SK-N-SH (cell line): Measurements from ENCODE around the gene AGBL4. TPM values are rescaled to one million over a fixed set of nuclear protein-coding genes. Genes with fewer than 3 reads are reported as not detected.
"Not testable (repeated sequence)": the region's sequence is repeated elsewhere in the genome, so short reads cannot be mapped to it uniquely, and the experiment has no call there.

ENCODE experiments used
- CTCF ChIA-PET: fragments of 300-600, 350-600 bp; formaldehyde crosslinking; extraction: SDS; loops from one replicate; lab custom pipeline; 2021; lab: Yijun Ruan, JAX
- POLR2A ChIA-PET: fragments of 350-600 bp; sonication (Branson Sonifier 250); formaldehyde crosslinking; extraction: SDS; loops from one replicate; lab custom pipeline; 2020; ENCODE audit warnings: antibody characterized with exemption, inconsistent platforms; lab: Yijun Ruan, JAX
- DNase-seq: peaks from one replicate; pipeline ENCODE4 v3.0.0; 2012
- H2AFZ ChIP-seq: fragments of 200-600 bp; sonication (generic); 2 replicates; pipeline ENCODE4 v1.8.1; 2016; ENCODE audit warnings: antibody characterized with exemption, mild to moderate bottlenecking, low read depth
- H3F3A ChIP-seq: fragments of 200-600 bp; sonication (generic); replicated peaks from 2 replicates; pipeline ENCODE3; 2016; ENCODE audit warnings: antibody characterized with exemption, mild to moderate bottlenecking; ENCODE audit not compliant: insufficient read depth
- H3K27ac ChIP-seq, 2 experiments: fragments of 200-500 bp in 1 of 2; fragments of 200-600 bp in 1 of 2; sonication (Bioruptor generic) in 1 of 2; sonication (generic), shearing (Covaris generic) in 1 of 2; 2 replicates each; pipeline versions ENCODE4 v1.5.1 to v1.6.1; 2014 to 2016; ENCODE audit warnings: low read depth in 2 of 2, inconsistent platforms in 1 of 2, low read length in 1 of 2, mild to moderate bottlenecking in 1 of 2, mixed read lengths in 1 of 2
- H3K27me3 ChIP-seq: fragments of 200-600 bp; sonication (generic), shearing (Covaris generic); 2 replicates; pipeline ENCODE4 v1.6.1; 2016; ENCODE audit warnings: mixed run types; ENCODE audit not compliant: insufficient read depth
- H3K36me3 ChIP-seq, 2 experiments: fragments of 200-500 bp in 1 of 2; fragments of 200-600 bp in 1 of 2; sonication (Bioruptor generic) in 1 of 2; sonication (generic) in 1 of 2; replicated peaks in 1 of 2; 2 replicates each; pipeline versions ENCODE3 to v1.5.1; 2014 to 2016; ENCODE audit warnings: low read length in 1 of 2, mild to moderate bottlenecking in 1 of 2; ENCODE audit not compliant: insufficient read depth in 2 of 2, control insufficient read depth in 1 of 2
- H3K4me1 ChIP-seq, 2 experiments: fragments of 200-500 bp in 1 of 2; fragments of 200-600 bp in 1 of 2; sonication (Bioruptor generic) in 1 of 2; sonication (generic), shearing (Covaris generic) in 1 of 2; 2 replicates each; pipeline versions ENCODE4 v1.5.1 to v1.6.1; 2014 to 2016; ENCODE audit warnings: low read depth in 1 of 2, low read length in 1 of 2, mixed run types in 1 of 2; ENCODE audit not compliant: insufficient read depth in 2 of 2, control insufficient read depth in 1 of 2
- H3K4me2 ChIP-seq: fragments of 200-600 bp; sonication (generic), shearing (Covaris generic); 2 replicates; pipeline ENCODE4 v1.6.1; 2017; ENCODE audit warnings: mixed run types
- H3K4me3 ChIP-seq, 2 experiments: fragments of 200-500 bp in 1 of 2; fragments of 200-600 bp in 1 of 2; sonication (Bioruptor generic) in 1 of 2; sonication (generic), shearing (Covaris generic) in 1 of 2; 2 replicates each; pipeline versions ENCODE4 v1.5.1 to v1.8.1; 2014 to 2016; ENCODE audit warnings: low read depth in 2 of 2, inconsistent platforms in 1 of 2, low read length in 1 of 2, mild to moderate bottlenecking in 1 of 2, mixed read lengths in 1 of 2, moderate library complexity in 1 of 2
- H3K79me2 ChIP-seq: fragments of 200-600 bp; sonication (generic); 2 replicates; pipeline ENCODE4 v1.8.1; 2017; ENCODE audit warnings: mild to moderate bottlenecking; ENCODE audit not compliant: insufficient read depth
- H3K9ac ChIP-seq: fragments of 200-600 bp; sonication (generic); 2 replicates; pipeline ENCODE4 v1.6.1; 2017; ENCODE audit warnings: mixed run types
- H3K9me2 ChIP-seq: fragments of 200-600 bp; sonication (generic); 2 replicates; pipeline ENCODE4 v1.6.1; 2017; ENCODE audit warnings: mixed run types
- H3K9me3 ChIP-seq: fragments of 200-600 bp; sonication (generic); 2 replicates; pipeline ENCODE4 v1.6.1; 2017; ENCODE audit warnings: mixed run types, mild to moderate bottlenecking, moderate library complexity
- H4K20me1 ChIP-seq: fragments of 200-600 bp; sonication (generic); 2 replicates; pipeline ENCODE4 v1.6.1; 2017; ENCODE audit warnings: mild to moderate bottlenecking, mixed run types; ENCODE audit not compliant: insufficient read depth
- CHD2 ChIP-seq: fragments of 150-350 bp; IDR thresholded peaks from 2 replicates; pipeline ENCODE4 v1.6.1; 2018; ENCODE audit warnings: low read length; ENCODE audit not compliant: partially characterized antibody
- CTCF ChIP-seq: fragments of 200-600 bp; sonication (generic); IDR thresholded peaks from 2 replicates; pipeline ENCODE4 v1.6.1; 2017; ENCODE audit warnings: antibody characterized with exemption, mild to moderate bottlenecking, moderate library complexity
- FOXJ3 ChIP-seq: sonication (generic); formaldehyde crosslinking; IDR thresholded peaks from 2 replicates; pipeline ENCODE4 v1.5.1; 2020; ENCODE audit warnings: mild to moderate bottlenecking, missing genetic modification reagents
- MEF2A ChIP-seq: IDR thresholded peaks from 2 replicates; pipeline ENCODE4 v1.4.0; 2012; ENCODE audit warnings: low read depth, borderline replicate concordance
- MXI1 ChIP-seq: IDR thresholded peaks from 2 replicates; pipeline ENCODE4 v1.6.1; 2012; ENCODE audit warnings: mild to moderate bottlenecking, low read depth, low read length, improper control_type of control experiment
- NRF1 ChIP-seq: IDR thresholded peaks from 2 replicates; pipeline ENCODE4 v1.6.1; 2012; ENCODE audit warnings: low read depth, mild to moderate bottlenecking, low read length
- PBX3 ChIP-seq: IDR thresholded peaks from 2 replicates; pipeline ENCODE4; 2012
- POLR2AphosphoS5 ChIP-seq: IDR thresholded peaks from 2 replicates; pipeline ENCODE4 v1.6.1; 2012; ENCODE audit warnings: low read depth, low read length
- RCOR1 ChIP-seq: fragments of 150-350 bp; IDR thresholded peaks from 2 replicates; pipeline ENCODE4 v1.6.1; 2017; ENCODE audit warnings: antibody characterized with exemption, low read length
- RFX5 ChIP-seq: IDR thresholded peaks from 2 replicates; pipeline ENCODE4 v1.6.1; 2012; ENCODE audit warnings: mild to moderate bottlenecking, improper control_type of control experiment, low read length
- SIN3A ChIP-seq: IDR thresholded peaks from 2 replicates; pipeline ENCODE4 v1.6.1; 2012; ENCODE audit warnings: low read depth, mild to moderate bottlenecking, low read length, moderate library complexity, borderline replicate concordance
- TEAD4 ChIP-seq: IDR thresholded peaks from 2 replicates; pipeline ENCODE4 v1.4.0; 2012; ENCODE audit warnings: mild to moderate bottlenecking, borderline replicate concordance; ENCODE audit not compliant: insufficient read depth
- USF2 ChIP-seq: fragments of 150-350 bp; IDR thresholded peaks from 2 replicates; pipeline ENCODE4 v1.6.1; 2017; ENCODE audit warnings: antibody characterized with exemption, low read length, low read depth, borderline replicate concordance
- YY1 ChIP-seq: IDR thresholded peaks from 2 replicates; pipeline ENCODE4 v1.4.0; 2012; ENCODE audit warnings: low read depth, mild to moderate bottlenecking
- WGBS: methylation state at CpG from one replicate; pipeline ENCODE4 v1.1.6; 2017; ENCODE audit warnings: low lambda C conversion rate; 5-methylcytosine and 5-hydroxymethylcytosine counted together
- polyA plus RNA-seq, 3 experiments: library from polyadenylated mRNA; depleted of rRNA; stranded (reverse); fragments of >200 nt; gene quantifications; 2 replicates each; pipeline ENCODE4 v1.2.3, GENCODE V29; 2012

Gene AGBL4
- polyA plus RNA-seq, 1 of the 3 experiments (the other 2 are of a cell fraction) = 0.07 TPM

- H2AFZ ChIP-seq = no peak overlapping the region
- H3K79me2 ChIP-seq = no peaks in the 10 kb centered on the region
- H3K27me3 ChIP-seq = no peaks in the 10 kb centered on the region
- WGBS = 48% methylated on average over 2 of the region's 2 CpGs
- ChIA-PET POLR2A (no interaction called here), CTCF (interaction anchor here (0.6 kb wide), 1 partner anchor 15 kb away, joined by 3 read pairs; no protein-coding TSS in a partner anchor)
- no peak for DNase-seq
- no peaks in the 10 kb centered on the region for H3K9me3 ChIP-seq
- H3K9me2 ChIP-seq = no peaks in the 10 kb centered on the region
- no peak overlapping the region for H3K4me3 ChIP-seq
- H3F3A ChIP-seq = no peaks in the 10 kb centered on the region
- TF ChIP-seq MXI1 (no peak), POLR2AphosphoS5 (no peak), CHD2 (no peak), RFX5 (no peak), USF2 (no peak), YY1 (no peak), MEF2A (no peak), CTCF (no peak), PBX3 (no peak), NRF1 (no peak), SIN3A (no peak), FOXJ3 (no peak), TEAD4 (no peak), RCOR1 (no peak)
- TF ChIP-seq, all 33 proteins: peak for 0
- Histone ChIP-seq H3K4me1 (peaks cover 2 to 3% of the 10 kb centered on the region in 2 experiments; a peak in 2 of 4 replicates), H3K9ac (no peak overlapping the region), H3K36me3 (no peaks in the 10 kb centered on the region), H3K27ac (no peak overlapping the region; a peak in 1 of 4 replicates), H3K4me2 (no peak overlapping the region), H4K20me1 (no peaks in the 10 kb centered on the region)
These were observed 699.7 kb downstream of the AGBL4 start for GRCh38 chr1:49323925-49324540.

GRCh38 chr1:49320493-49320892, 703.3 kb downstream of the AGBL4 start:
- H3K36me3 ChIP-seq, POLR2A ChIA-PET, H3K9me2 ChIP-seq, H3K4me3 ChIP-seq, H3K4me1 ChIP-seq, H2AFZ ChIP-seq, H3K4me2 ChIP-seq, H3K9ac ChIP-seq, DNase-seq, H3F3A ChIP-seq, H3K9me3 ChIP-seq, CTCF ChIA-PET, H3K27me3 ChIP-seq, H4K20me1 ChIP-seq, H3K79me2 ChIP-seq, H3K27ac ChIP-seq: not testable (repeated sequence)
- WGBS = 89% methylated on average over 2 of the region's 2 CpGs
